HG03097 (cell line): ENCODE measurements around the gene PRPF4.
"Not testable (repeated sequence)": the region's sequence is repeated elsewhere in the genome, so short reads cannot be mapped to it uniquely, and the experiment has no call there.

Experiments
- ATAC-seq: cut with Tn5 transposase; IDR thresholded peaks from one replicate; pipeline ENCODE4 v1.9.1; 2021; ENCODE audit not compliant: unreplicated experiment, low FRiP score

The PRPF4 gene

GRCh38 chr9:113275157-113276131 lies at the start of gene PRPF4, which contains the start of gene CDC26:
Gene PRPF4, plus strand, starts transcription at chr9:113275658. Its CDS starts 86 bp downstream, at chr9:113275744.
Gene CDC26, minus strand, starts transcription at chr9:113275572. Its CDS starts 3,065 bp downstream, at chr9:113272507.
- peak; percentile 94 for ATAC-seq

GRCh38 chr9:113227436-113227835 lies 48.0 kb upstream of the PRPF4 start:
- ATAC-seq, result no peak

- ATAC-seq, result no peak
Observed at GRCh38 chr9:113228130-113228665, 47.3 kb upstream of the PRPF4 start.

- ATAC-seq, result no peak
Observed at GRCh38 chr9:113231701-113232100, 43.8 kb upstream of the PRPF4 start.

- ATAC-seq, result not testable (repeated sequence)
Observed at GRCh38 chr9:113235701-113236255, 39.7 kb upstream of the PRPF4 start.

- ATAC-seq, result no peak
Observed at GRCh38 chr9:113237026-113237425, 38.4 kb upstream of the PRPF4 start.

- no peak for ATAC-seq
Observed at GRCh38 chr9:113238202-113238858, 37.1 kb upstream of the PRPF4 start.

- ATAC-seq, result no peak
Observed at GRCh38 chr9:113238859-113239232, 36.6 kb upstream of the PRPF4 start.

GRCh38 chr9:113241161-113241560 lies 34.3 kb upstream of the PRPF4 start:
- no peak for ATAC-seq

- no peak for ATAC-seq
Observed at GRCh38 chr9:113244556-113244955, 30.9 kb upstream of the PRPF4 start.

GRCh38 chr9:113245894-113246293 lies 29.6 kb upstream of the PRPF4 start:
- no peak for ATAC-seq

GRCh38 chr9:113246928-113247327 lies 28.5 kb upstream of the PRPF4 start:
- no peak for ATAC-seq

GRCh38 chr9:113247640-113248039 lies 27.8 kb upstream of the PRPF4 start:
- no peak for ATAC-seq

GRCh38 chr9:113249661-113250060 lies 25.8 kb upstream of the PRPF4 start:
- not testable (repeated sequence) for ATAC-seq

GRCh38 chr9:113250807-113251206 lies 24.7 kb upstream of the PRPF4 start:
- ATAC-seq, result no peak

- no peak for ATAC-seq
Observed at GRCh38 chr9:113254991-113255390, 20.5 kb upstream of the PRPF4 start.

- ATAC-seq, result no peak
Observed at GRCh38 chr9:113255438-113255837, 20.0 kb upstream of the PRPF4 start.

GRCh38 chr9:113257863-113258262 lies 17.6 kb upstream of the PRPF4 start:
- ATAC-seq, result no peak

- ATAC-seq, result no peak
Observed at GRCh38 chr9:113258282-113258681, 17.2 kb upstream of the PRPF4 start.

GRCh38 chr9:113261917-113262671 lies 13.4 kb upstream of the PRPF4 start:
- ATAC-seq, result no peak
